DND-41 (cell line): Measurements from ENCODE around the gene CIBAR2.

Source experiments
- ATAC-seq: fragments of 200-7000 bp; cut with Tn5 transposase; 3 replicates; pipeline ENCODE4 v1.9.1; 2021; ENCODE audit warnings: low read depth; ENCODE audit not compliant: insufficient read depth
- DNase-seq: peaks from one replicate; pipeline ENCODE4 v3.0.0-alpha.2; 2020
- H2AFZ ChIP-seq: 2 replicates; pipeline ENCODE4 v1.6.0; 2012; ENCODE audit warnings: low read depth, low read length
- H3K27ac ChIP-seq: 2 replicates; pipeline ENCODE4 v1.5.1; 2012; ENCODE audit warnings: low read length, inconsistent platforms
- H3K27me3 ChIP-seq: fragments of 200-600 bp; sonication (generic); 2 replicates; pipeline ENCODE4 v1.6.0; 2012; ENCODE audit warnings: low read length, mild to moderate bottlenecking, inconsistent platforms; ENCODE audit not compliant: insufficient read depth, poor library complexity
- H3K36me3 ChIP-seq: 2 replicates; pipeline ENCODE4 v1.5.1; 2012; ENCODE audit warnings: low read length, inconsistent platforms; ENCODE audit not compliant: insufficient read depth
- H3K4me1 ChIP-seq: 2 replicates; pipeline ENCODE4 v1.5.1; 2012; ENCODE audit warnings: mild to moderate bottlenecking, low read length; ENCODE audit not compliant: insufficient read depth
- H3K4me2 ChIP-seq: 2 replicates; pipeline ENCODE4 v1.6.0; 2012; ENCODE audit warnings: mild to moderate bottlenecking, moderate library complexity, low read length, inconsistent platforms; ENCODE audit not compliant: insufficient read depth
- H3K4me3 ChIP-seq, 2 experiments: fragments of 200-600 bp in 1 of 2; shearing (Covaris generic) in 1 of 2; 2 replicates each; pipeline ENCODE4 v1.5.1; 2012 to 2016; ENCODE audit warnings: inconsistent platforms in 2 of 2, low read length in 2 of 2, mild to moderate bottlenecking in 2 of 2, low read depth in 1 of 2, moderate library complexity in 1 of 2
- H3K79me2 ChIP-seq: 2 replicates; pipeline ENCODE4 v1.6.0; 2012; ENCODE audit warnings: low read length, inconsistent platforms; ENCODE audit not compliant: insufficient read depth
- H3K9ac ChIP-seq: 2 replicates; pipeline ENCODE4 v1.6.0; 2012; ENCODE audit warnings: low read depth, mild to moderate bottlenecking, inconsistent platforms, low read length, moderate library complexity
- H3K9me3 ChIP-seq: 2 replicates; pipeline ENCODE4 v1.5.1; 2012; ENCODE audit warnings: low read length, moderate library complexity, mild to moderate bottlenecking, inconsistent platforms; ENCODE audit not compliant: insufficient read depth, severe bottlenecking
- H4K20me1 ChIP-seq: 2 replicates; pipeline ENCODE4 v1.6.0; 2012; ENCODE audit warnings: low read length; ENCODE audit not compliant: insufficient read depth
- CTCF ChIP-seq: IDR thresholded peaks from 2 replicates; pipeline ENCODE4 v1.5.1; 2012; ENCODE audit warnings: borderline replicate concordance, low read length, moderate library complexity, mild to moderate bottlenecking; ENCODE audit not compliant: poor library complexity, severe bottlenecking; ENCODE audit errors: extremely low read depth
- EZH2 ChIP-seq: IDR thresholded peaks from 3 replicates; pipeline ENCODE4 v1.6.1; 2012; ENCODE audit warnings: borderline replicate concordance, low read depth, mild to moderate bottlenecking, moderate library complexity, low read length, inconsistent platforms; ENCODE audit not compliant: severe bottlenecking

CIBAR2 gene

GRCh38 chr16:85048921-85049562 lies 63.2 kb downstream of the CIBAR2 start:
- Histone ChIP-seq H4K20me1 (no peaks in the 10 kb centered on the region; the same call in none of the 2 replicates), H3K79me2 (no peaks in the 10 kb centered on the region), H3K27ac (no peak overlapping the region), H3K4me2 (no peak overlapping the region), H3K36me3 (no peaks in the 10 kb centered on the region), H3K27me3 (no peaks in the 10 kb centered on the region), H2AFZ (no peak overlapping the region), H3K9me3 (no peaks in the 10 kb centered on the region), H3K4me1 (no peaks in the 10 kb centered on the region), H3K9ac (no peak overlapping the region), H3K4me3 (no peak overlapping the region)
- ATAC-seq (no peak), DNase-seq (no peak)
- no peak for TF ChIP-seq CTCF
- TF ChIP-seq EZH2 = no peak
